Measurements from ENCODE around the gene SRMS. TPM values are rescaled to one million over a fixed set of nuclear protein-coding genes. Genes with fewer than 3 reads are reported as not detected.

Gene SRMS
- total RNA-seq, 4 donors from 2014 or later: not detected

DNA sequence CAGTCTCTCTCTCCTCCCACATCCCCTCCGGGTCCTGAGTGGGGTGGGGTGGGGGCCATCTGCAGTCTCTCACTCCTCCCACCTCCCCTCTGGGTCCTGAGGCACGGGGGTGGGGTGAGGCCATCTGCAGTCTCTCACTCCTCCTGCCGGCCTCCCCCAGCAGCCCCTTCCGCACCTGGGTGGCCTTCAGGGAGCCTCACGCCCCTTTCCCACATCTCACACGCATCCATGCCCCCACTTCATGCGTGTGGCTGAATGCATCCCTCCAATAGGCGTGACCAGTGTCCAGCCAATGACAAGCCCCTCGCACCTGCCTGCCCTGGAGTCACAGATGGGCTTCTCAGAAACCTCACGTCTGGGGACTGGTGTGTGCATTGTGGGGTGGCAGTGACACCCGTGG is 993 bp upstream of the SRMS start:
- Histone ChIP-seq H3K4me3 (no peak overlapping the region), H3K36me3 (no peaks in the 10 kb centered on the region), H3K9me3 (no peaks in the 10 kb centered on the region), H3K4me1 (no peaks in the 10 kb centered on the region), H3K27ac (no peak overlapping the region), H3K27me3 (no peaks in the 10 kb centered on the region)
- no peak for DNase-seq
- intact Hi-C loops (cut with DNase I; ENCODE audit: low total_unique reads): no loop called here
- no peak for TF ChIP-seq POLR2A (IDR thresholded peaks at IDR 0.05)
- TF ChIP-seq, protein P1, sequence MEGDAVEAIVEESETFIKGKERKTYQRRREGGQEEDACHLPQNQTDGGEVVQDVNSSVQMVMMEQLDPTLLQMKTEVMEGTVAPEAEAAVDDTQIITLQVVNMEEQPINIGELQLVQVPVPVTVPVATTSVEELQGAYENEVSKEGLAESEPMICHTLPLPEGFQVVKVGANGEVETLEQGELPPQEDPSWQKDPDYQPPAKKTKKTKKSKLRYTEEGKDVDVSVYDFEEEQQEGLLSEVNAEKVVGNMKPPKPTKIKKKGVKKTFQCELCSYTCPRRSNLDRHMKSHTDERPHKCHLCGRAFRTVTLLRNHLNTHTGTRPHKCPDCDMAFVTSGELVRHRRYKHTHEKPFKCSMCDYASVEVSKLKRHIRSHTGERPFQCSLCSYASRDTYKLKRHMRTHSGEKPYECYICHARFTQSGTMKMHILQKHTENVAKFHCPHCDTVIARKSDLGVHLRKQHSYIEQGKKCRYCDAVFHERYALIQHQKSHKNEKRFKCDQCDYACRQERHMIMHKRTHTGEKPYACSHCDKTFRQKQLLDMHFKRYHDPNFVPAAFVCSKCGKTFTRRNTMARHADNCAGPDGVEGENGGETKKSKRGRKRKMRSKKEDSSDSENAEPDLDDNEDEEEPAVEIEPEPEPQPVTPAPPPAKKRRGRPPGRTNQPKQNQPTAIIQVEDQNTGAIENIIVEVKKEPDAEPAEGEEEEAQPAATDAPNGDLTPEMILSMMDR (IDR thresholded peaks at IDR 0.05): no peak

DNA sequence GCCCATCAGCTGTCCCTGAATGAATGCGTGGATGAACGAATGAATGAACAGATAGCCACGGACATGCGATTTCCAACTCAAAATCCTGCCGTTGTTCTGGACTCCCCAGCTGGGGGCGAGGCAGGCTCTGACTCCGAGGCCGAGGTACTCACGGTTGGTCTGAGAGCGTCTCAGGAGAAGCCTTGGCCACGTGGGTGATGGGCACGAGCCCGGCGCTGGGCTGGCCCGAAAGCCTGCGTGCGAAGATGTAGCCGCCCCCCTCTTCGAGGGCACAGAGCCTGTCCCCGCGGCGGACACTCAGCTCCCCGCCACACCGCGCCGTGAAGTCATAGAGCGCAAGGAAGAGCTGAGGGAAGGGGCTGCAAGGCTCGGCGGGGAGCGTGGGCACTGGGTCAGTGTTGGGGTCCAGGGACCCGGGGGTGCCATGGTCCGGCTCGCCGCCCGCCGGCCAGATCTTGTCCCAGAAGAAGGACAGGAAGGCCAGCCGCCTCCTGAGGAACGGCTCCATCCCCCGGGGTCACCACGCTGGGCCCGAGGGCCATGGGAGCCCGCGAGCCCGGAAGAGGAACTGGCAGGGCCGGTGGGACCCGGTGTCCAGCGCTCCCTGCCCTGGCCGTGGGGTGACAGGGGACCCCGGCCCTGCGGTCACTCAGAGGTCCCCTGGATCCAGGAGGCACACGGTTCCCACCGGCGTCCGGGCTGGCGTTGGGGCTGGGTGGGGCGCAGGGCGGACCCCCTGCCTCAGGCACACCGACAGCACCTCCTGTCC is 409 bp downstream of the SRMS start:
- H3K4me1 ChIP-seq: no peaks in the 10 kb centered on the region
- TF ChIP-seq, protein P1 (IDR thresholded peaks at IDR 0.05): no peak
- TF ChIP-seq POLR2A (IDR thresholded peaks at IDR 0.05): no peak
- no peak overlapping the region for H3K27ac ChIP-seq
- H3K27me3 ChIP-seq: no peaks in the 10 kb centered on the region
- H3K4me3 ChIP-seq: no peak overlapping the region
- H3K9me3 ChIP-seq: no peaks in the 10 kb centered on the region
- DNase-seq: no peak
- H3K36me3 ChIP-seq: no peaks in the 10 kb centered on the region
- intact Hi-C loops (cut with DNase I; ENCODE audit: low total_unique reads): no loop called here

DNA sequence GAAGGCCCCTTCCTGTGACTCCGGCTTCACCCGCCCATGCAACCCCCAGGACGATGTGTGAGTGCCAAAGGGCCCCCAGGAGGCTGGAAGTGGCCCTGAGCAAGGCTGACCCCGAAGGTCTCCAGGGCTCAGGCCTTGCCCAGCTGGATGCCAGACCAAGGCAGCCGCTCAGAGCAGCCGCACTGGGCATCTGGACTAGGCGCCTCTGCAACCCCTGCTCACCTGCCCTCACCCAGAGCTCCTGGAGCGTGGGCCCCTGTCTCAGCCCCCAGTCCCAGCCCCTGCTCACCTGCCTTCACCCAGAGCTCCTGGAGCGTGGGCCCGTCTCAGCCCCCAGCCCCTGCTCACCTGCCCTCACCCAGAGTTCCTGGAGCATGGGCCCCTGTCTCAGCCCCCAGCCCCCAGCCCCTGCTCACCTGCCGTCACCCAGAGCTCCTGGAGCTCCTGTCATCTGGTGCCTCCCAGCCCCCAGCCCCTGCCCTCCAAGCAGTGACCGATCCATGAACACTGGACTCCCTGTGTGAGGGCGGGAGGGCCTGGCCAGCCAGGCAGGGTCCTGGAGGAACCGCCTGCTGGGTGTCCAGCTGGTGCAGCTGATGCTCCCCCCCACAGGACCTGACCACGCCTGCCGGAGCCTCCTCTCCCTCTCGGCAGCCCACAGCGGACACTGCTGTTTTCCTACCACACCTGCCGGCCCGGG is 1.1 kb downstream of the SRMS start:
- no peak overlapping the region for H3K4me3 ChIP-seq
- H3K9me3 ChIP-seq: no peaks in the 10 kb centered on the region
- no peaks in the 10 kb centered on the region for H3K4me1 ChIP-seq
- intact Hi-C loops (cut with DNase I; ENCODE audit: low total_unique reads): no loop called here
- TF ChIP-seq, protein P1 (IDR thresholded peaks at IDR 0.05): no peak
- no peak for TF ChIP-seq POLR2A (IDR thresholded peaks at IDR 0.05)
- no peaks in the 10 kb centered on the region for H3K36me3 ChIP-seq
- H3K27ac ChIP-seq: no peak overlapping the region
- no peaks in the 10 kb centered on the region for H3K27me3 ChIP-seq
- DNase-seq: no peak

DNA sequence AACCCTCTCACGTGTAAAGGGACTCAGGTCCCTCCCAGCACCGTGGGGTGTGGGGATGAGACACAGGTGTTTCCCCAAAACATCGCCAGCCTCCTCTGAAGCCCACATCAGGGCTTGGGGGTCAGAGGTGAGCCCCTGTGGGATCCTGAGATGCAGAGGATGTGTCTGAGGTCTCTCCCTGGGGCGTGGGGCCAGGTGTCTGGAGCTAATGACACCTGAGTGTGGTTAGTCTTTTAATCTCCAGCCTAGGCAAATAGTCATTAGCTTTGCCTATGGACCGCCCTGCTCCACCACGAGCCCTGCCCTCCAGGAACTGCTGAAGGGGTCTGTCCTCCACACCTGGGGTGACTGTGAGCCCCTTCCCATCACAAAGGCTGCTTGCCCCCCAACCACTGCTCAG is 1.7 kb downstream of the SRMS start:
- H3K4me1 ChIP-seq: no peaks in the 10 kb centered on the region
- no peak for DNase-seq
- no peaks in the 10 kb centered on the region for H3K36me3 ChIP-seq
- no peak overlapping the region for H3K4me3 ChIP-seq
- no peak overlapping the region for H3K27ac ChIP-seq
- no peaks in the 10 kb centered on the region for H3K27me3 ChIP-seq
- H3K9me3 ChIP-seq: no peaks in the 10 kb centered on the region
- TF ChIP-seq, protein P1 (IDR thresholded peaks at IDR 0.05): no peak
- TF ChIP-seq POLR2A (IDR thresholded peaks at IDR 0.05): no peak
- intact Hi-C loops (cut with DNase I; ENCODE audit: low total_unique reads): no loop called here

DNA sequence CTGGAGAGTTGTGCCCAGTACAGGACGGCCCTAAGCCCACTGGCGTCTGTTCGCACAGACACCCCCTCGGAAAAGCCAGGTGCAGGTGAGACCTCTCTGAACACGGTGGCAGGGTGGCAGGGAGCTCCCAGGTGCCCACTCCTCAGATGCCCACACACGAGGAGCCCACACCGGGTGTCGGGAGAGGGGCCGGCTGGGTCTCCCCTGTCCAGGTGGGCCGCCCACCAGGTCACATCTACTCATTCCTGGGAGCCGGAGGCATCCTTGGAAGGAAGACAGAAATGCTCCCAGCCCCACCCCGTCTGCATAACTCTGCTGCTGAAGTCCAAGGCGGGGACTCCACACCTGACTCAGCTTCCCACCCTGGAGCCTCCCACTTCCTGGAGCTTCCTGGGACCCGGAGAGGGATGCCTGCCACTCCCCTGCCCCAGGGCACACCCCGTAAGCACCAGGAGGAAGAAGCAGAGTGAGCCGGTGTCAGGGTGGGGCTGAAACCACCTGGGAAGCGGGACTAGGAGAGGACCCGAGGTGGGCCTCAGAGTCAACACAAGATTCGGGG is 2.5 kb downstream of the SRMS start:
- intact Hi-C loops (cut with DNase I; ENCODE audit: low total_unique reads): no loop called here
- H3K4me3 ChIP-seq: no peak overlapping the region
- no peaks in the 10 kb centered on the region for H3K36me3 ChIP-seq
- DNase-seq: no peak
- H3K27me3 ChIP-seq: no peaks in the 10 kb centered on the region
- no peak overlapping the region for H3K27ac ChIP-seq
- H3K9me3 ChIP-seq: no peaks in the 10 kb centered on the region
- TF ChIP-seq, protein P1 (IDR thresholded peaks at IDR 0.05): no peak
- TF ChIP-seq POLR2A (IDR thresholded peaks at IDR 0.05): no peak
- H3K4me1 ChIP-seq: no peaks in the 10 kb centered on the region
